HG03108 (cell line): Measurements from ENCODE around the gene CEP128.

ENCODE experiments used
- ATAC-seq: cut with Tn5 transposase; IDR thresholded peaks from one replicate; pipeline ENCODE4 v1.9.1; 2021; ENCODE audit warnings: moderate library complexity; ENCODE audit not compliant: unreplicated experiment

The CEP128 gene

GRCh38 chr14:80692903-80693302, 248.6 kb downstream of the CEP128 start:
- no peak for ATAC-seq

- no peak for ATAC-seq
These were observed 259.9 kb downstream of the CEP128 start for GRCh38 chr14:80681651-80682050.

- no peak for ATAC-seq
These were observed 262.3 kb downstream of the CEP128 start for GRCh38 chr14:80679273-80679672.

GRCh38 chr14:80678436-80678835, 263.1 kb downstream of the CEP128 start:
- ATAC-seq = no peak

GRCh38 chr14:80669426-80669825, 272.1 kb downstream of the CEP128 start:
- ATAC-seq = no peak

GRCh38 chr14:80664576-80664975, 277.0 kb downstream of the CEP128 start:
- no peak for ATAC-seq

GRCh38 chr14:80663541-80663940, 278.0 kb downstream of the CEP128 start:
- ATAC-seq = no peak

- no peak for ATAC-seq
These were observed 281.8 kb downstream of the CEP128 start for GRCh38 chr14:80659783-80660182.

GRCh38 chr14:80658733-80659132, 282.8 kb downstream of the CEP128 start:
- no peak for ATAC-seq

GRCh38 chr14:80658155-80658554, 283.4 kb downstream of the CEP128 start:
- no peak for ATAC-seq

- no peak for ATAC-seq
These were observed 287.6 kb downstream of the CEP128 start for GRCh38 chr14:80653956-80654355.

GRCh38 chr14:80645667-80646413, 295.7 kb downstream of the CEP128 start:
- ATAC-seq = no peak

- ATAC-seq = no peak
These were observed 296.7 kb downstream of the CEP128 start for GRCh38 chr14:80644826-80645225.

GRCh38 chr14:80638620-80639515, 302.7 kb downstream of the CEP128 start:
- no peak for ATAC-seq

GRCh38 chr14:80637756-80638619, 303.6 kb downstream of the CEP128 start:
- no peak for ATAC-seq

GRCh38 chr14:80636071-80636470, 305.5 kb downstream of the CEP128 start:
- no peak for ATAC-seq

- ATAC-seq = no peak
These were observed 307.3 kb downstream of the CEP128 start for GRCh38 chr14:80634106-80634758.

- no peak for ATAC-seq
These were observed 311.9 kb downstream of the CEP128 start for GRCh38 chr14:80629606-80630005.

- ATAC-seq = no peak
These were observed 313.0 kb downstream of the CEP128 start for GRCh38 chr14:80628547-80628946.

- ATAC-seq = no peak
These were observed 313.8 kb downstream of the CEP128 start for GRCh38 chr14:80627745-80628144.

GRCh38 chr14:80624581-80624980, 317.0 kb downstream of the CEP128 start:
- no peak for ATAC-seq
